Ovary (tissue), 3 donors: ENCODE results near the gene C1QTNF1.

Source experiments
- CTCF ChIP-seq, 3 donors: fragments of 450-650 bp in 2 of 3; fragments of 200-600 bp in 1 of 3; IDR thresholded peaks; one replicate each; pipeline versions ENCODE4 v1.5.1 to v1.8.0; 2016 to 2022; ENCODE audit warnings: antibody characterized with exemption in 3 of 3, mild to moderate bottlenecking in 1 of 3
- EP300 ChIP-seq: sonication (generic); formaldehyde crosslinking; IDR thresholded peaks from one replicate; pipeline ENCODE4 v1.6.1; 2017; ENCODE audit warnings: antibody characterized with exemption
- donor health status: DM: no; HTN: no; CAD: no.

GRCh38 chr17:79088247-79088996, 64.5 kb downstream of the C1QTNF1 start:
- no peak for TF ChIP-seq CTCF (IDR thresholded peaks at IDR 0.05)
- no peak for TF ChIP-seq EP300
